Mesenchymal stem cell (in vitro differentiated cells and primary cell): ENCODE measurements around the gene SNAPC4.

ENCODE experiments used
- DNase-seq: peaks from one replicate; pipeline ENCODE4 v3.0.0-alpha.2; 2013
- H2AFZ ChIP-seq: one replicate; pipeline ENCODE4 v1.6.1; 2013; ENCODE audit warnings: low read depth, mild to moderate bottlenecking, control low read depth, inconsistent platforms, low read length, moderate library complexity
- H2AK5ac ChIP-seq: 2 replicates; pipeline ENCODE4 v1.6.1; 2013; ENCODE audit warnings: low read length, moderate library complexity, mild to moderate bottlenecking, inconsistent platforms; ENCODE audit not compliant: severe bottlenecking
- H2BK120ac ChIP-seq: one replicate; pipeline ENCODE4 v1.6.1; 2013; ENCODE audit warnings: low read depth, mild to moderate bottlenecking, inconsistent platforms, low read length, moderate library complexity
- H2BK12ac ChIP-seq, 2 experiments: one replicate each; pipeline ENCODE4 v1.6.1; 2013; ENCODE audit warnings: inconsistent platforms in 2 of 2, low read length in 2 of 2, mild to moderate bottlenecking in 2 of 2, moderate library complexity in 2 of 2, control low read depth in 1 of 2
- H2BK15ac ChIP-seq: one replicate; pipeline ENCODE4 v1.6.1; 2013; ENCODE audit warnings: mild to moderate bottlenecking, low read depth, inconsistent platforms; ENCODE audit not compliant: poor library complexity, severe bottlenecking
- H2BK5ac ChIP-seq: 2 replicates; pipeline ENCODE4 v1.6.1; 2013; ENCODE audit warnings: low read depth, mild to moderate bottlenecking, low read length, control low read depth, inconsistent platforms; ENCODE audit not compliant: poor library complexity, severe bottlenecking
- H3K14ac ChIP-seq, 2 experiments: one replicate each; pipeline ENCODE4 v1.6.1; 2013; ENCODE audit warnings: inconsistent platforms in 2 of 2, low read length in 2 of 2, control low read depth in 1 of 2, mild to moderate bottlenecking in 1 of 2, moderate library complexity in 1 of 2
- H3K18ac ChIP-seq, 2 experiments: one replicate each; pipeline ENCODE4 v1.6.1; 2013; ENCODE audit warnings: inconsistent platforms in 2 of 2, low read length in 2 of 2, control low read depth in 1 of 2, low read depth in 1 of 2, mild to moderate bottlenecking in 1 of 2
- H3K23ac ChIP-seq, 2 experiments: one replicate each; pipeline ENCODE4 v1.6.1; 2013; ENCODE audit warnings: inconsistent platforms in 2 of 2, low read length in 2 of 2, mild to moderate bottlenecking in 2 of 2, moderate library complexity in 2 of 2, control low read depth in 1 of 2
- H3K27ac ChIP-seq: 2 replicates; pipeline ENCODE4 v1.5.1; 2013; ENCODE audit warnings: mild to moderate bottlenecking, moderate library complexity, low read length, control low read depth, inconsistent platforms; ENCODE audit not compliant: poor library complexity, severe bottlenecking
- H3K27me3 ChIP-seq, 2 experiments: 2 replicates each; pipeline versions ENCODE4 v1.6.1 to v1.7.0; 2013; ENCODE audit warnings: low read length in 2 of 2, mild to moderate bottlenecking in 2 of 2, moderate library complexity in 2 of 2, control low read depth in 1 of 2, inconsistent platforms in 1 of 2; ENCODE audit not compliant: control insufficient read depth in 1 of 2, insufficient read depth in 1 of 2
- H3K36me3 ChIP-seq, 2 experiments: 2 replicates each; pipeline versions ENCODE4 v1.6.1 to v1.7.0; 2013; ENCODE audit warnings: low read length in 2 of 2, control low read depth in 1 of 2, inconsistent platforms in 1 of 2, low read depth in 1 of 2, mild to moderate bottlenecking in 1 of 2; ENCODE audit not compliant: insufficient read depth in 2 of 2, control insufficient read depth in 1 of 2
- H3K4ac ChIP-seq, 2 experiments: one replicate each; pipeline ENCODE4 v1.6.1; 2013; ENCODE audit warnings: inconsistent platforms in 2 of 2, low read length in 2 of 2, mild to moderate bottlenecking in 2 of 2, moderate library complexity in 2 of 2, control low read depth in 1 of 2, low read depth in 1 of 2
- H3K4me1 ChIP-seq: 2 replicates; pipeline ENCODE4 v1.6.1; 2013; ENCODE audit warnings: low read depth, low read length, control low read depth; ENCODE audit not compliant: control insufficient read depth, insufficient read depth
- H3K4me2 ChIP-seq: 2 replicates; pipeline ENCODE4 v1.6.1; 2013; ENCODE audit warnings: low read length, mild to moderate bottlenecking, inconsistent platforms; ENCODE audit not compliant: poor library complexity, severe bottlenecking
- H3K4me3 ChIP-seq, 2 experiments: 2 replicates each; pipeline versions ENCODE4 v1.5.1 to v1.7.0; 2013; ENCODE audit warnings: low read length in 2 of 2, mild to moderate bottlenecking in 2 of 2, control low read depth in 1 of 2, low read depth in 1 of 2; ENCODE audit not compliant: insufficient read depth in 1 of 2
- H3K79me1 ChIP-seq: replicated peaks from 2 replicates; pipeline ENCODE4 v1.6.1; 2013; ENCODE audit warnings: mild to moderate bottlenecking, control low read depth, low read length, inconsistent platforms; ENCODE audit not compliant: poor library complexity, severe bottlenecking
- H3K9ac ChIP-seq: 2 replicates; pipeline ENCODE4 v1.7.0; 2013; ENCODE audit warnings: mild to moderate bottlenecking, low read length, moderate library complexity
- H3K9me3 ChIP-seq: 2 replicates; pipeline ENCODE4 v1.7.0; 2013; ENCODE audit warnings: mild to moderate bottlenecking, low read length; ENCODE audit not compliant: control insufficient read depth
- H4K8ac ChIP-seq: one replicate; pipeline ENCODE4 v1.6.1; 2013; ENCODE audit warnings: inconsistent platforms, mild to moderate bottlenecking, low read length, moderate library complexity
- H4K91ac ChIP-seq: one replicate; pipeline ENCODE4 v1.6.1; 2013; ENCODE audit warnings: mild to moderate bottlenecking, low read length, inconsistent platforms
- WGBS: methylation state at CpG from one replicate; pipeline ENCODE4 v1.1.7; 2013; ENCODE audit warnings: mixed read lengths; 5-methylcytosine and 5-hydroxymethylcytosine counted together

SNAPC4 gene

DNA sequence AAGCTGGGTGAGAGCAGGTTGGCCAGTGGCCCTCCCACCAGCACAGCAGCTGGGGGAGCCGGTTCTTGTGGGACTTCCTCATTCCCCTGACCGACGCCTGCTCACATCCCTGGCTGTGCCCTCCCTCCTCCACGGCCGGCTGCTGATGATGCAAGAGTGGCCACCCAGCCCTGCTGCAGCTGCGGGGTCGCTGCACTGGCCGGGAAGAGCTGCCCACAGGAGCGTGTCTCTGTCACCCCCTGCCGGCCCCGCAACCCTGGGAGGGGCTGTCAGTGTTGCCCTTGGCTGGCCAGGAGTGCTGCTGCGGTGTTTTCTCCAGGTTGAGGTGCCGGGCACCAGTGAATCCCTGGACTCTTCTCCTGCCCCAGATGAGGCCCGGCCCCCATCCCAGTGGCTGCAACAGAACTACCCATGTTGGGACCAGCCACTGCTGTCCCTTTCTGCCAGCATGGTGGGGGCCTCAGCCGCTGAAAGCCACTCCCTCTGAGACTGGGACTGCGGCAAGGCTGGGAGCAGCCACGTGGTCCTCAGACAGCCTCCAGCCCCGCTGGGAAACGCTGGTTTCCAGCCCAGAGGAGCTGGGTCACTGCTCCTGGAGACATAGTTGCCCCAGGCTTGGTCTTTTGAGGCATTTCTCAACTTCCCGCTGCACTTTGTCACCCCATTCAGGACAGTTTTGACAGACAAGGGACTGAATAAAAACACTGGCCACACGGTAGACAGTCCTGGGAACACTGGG is 27.2 kb downstream of the SNAPC4 start:
- peak overlapping the region; percentile 65 to 69 for H2BK12ac ChIP-seq
- peak; percentile 83 for DNase-seq
- no peak overlapping the region for H3K23ac ChIP-seq
- peak overlapping the region; percentile 67 for H2AFZ ChIP-seq
- peaks cover 3% of the 10 kb centered on the region for H3K79me1 ChIP-seq
- 50% methylated on average over 21 of the region's 21 CpGs for WGBS
- peak overlapping the region; percentile 53 for H3K9ac ChIP-seq
- H3K4ac ChIP-seq, result peak overlapping the region; percentile 5 to 70
- H3K18ac ChIP-seq, result peak overlapping the region; percentile 85 to 90
- H2AK5ac ChIP-seq, result peak overlapping the region; percentile 63
- peak overlapping the region; percentile 79 for H4K91ac ChIP-seq
- peak overlapping the region in 1 of 2 experiments; percentile 33 for H3K4me3 ChIP-seq
- H3K36me3 ChIP-seq, result peaks cover 26 to 56% of the 10 kb centered on the region in 2 experiments
- no peaks in the 10 kb centered on the region for H3K27me3 ChIP-seq
- peak overlapping the region; percentile 61 for H3K27ac ChIP-seq
- H3K4me2 ChIP-seq, result peak overlapping the region; percentile 0
- H3K9me3 ChIP-seq, result no peaks in the 10 kb centered on the region
- peak overlapping the region in 1 of 2 experiments; percentile 76 for H3K14ac ChIP-seq
- peak overlapping the region; percentile 78 for H2BK15ac ChIP-seq
- no peak overlapping the region for H2BK5ac ChIP-seq
- peak overlapping the region; percentile 93 for H4K8ac ChIP-seq
- no peak overlapping the region for H2BK120ac ChIP-seq
- peaks cover 39% of the 10 kb centered on the region for H3K4me1 ChIP-seq

DNA sequence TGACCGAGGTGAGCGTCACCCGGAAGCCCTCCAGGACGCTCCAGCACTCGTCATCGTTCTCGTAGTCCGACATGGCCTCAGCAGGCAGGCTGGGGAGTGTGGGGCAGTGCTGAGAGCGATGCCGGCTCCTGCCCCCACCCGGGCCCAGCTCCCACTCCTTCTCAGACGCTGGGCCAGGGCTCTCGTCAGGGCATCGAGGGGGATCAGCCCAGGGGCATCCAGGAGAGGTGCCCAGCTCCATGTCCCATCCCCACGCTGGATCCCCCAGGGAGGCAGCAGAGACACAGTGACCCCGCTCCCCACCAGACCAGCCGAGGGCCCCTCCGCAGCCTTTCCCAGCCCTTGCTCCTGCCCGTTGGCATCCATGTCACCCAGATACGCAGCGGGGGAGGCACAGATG is 28.0 kb downstream of the SNAPC4 start:
- H2AFZ ChIP-seq, result no peak overlapping the region
- peak overlapping the region; percentile 83 for H4K8ac ChIP-seq
- H4K91ac ChIP-seq, result peak overlapping the region; percentile 79
- H3K4me1 ChIP-seq, result peaks cover 41% of the 10 kb centered on the region
- H3K23ac ChIP-seq, result no peak overlapping the region
- peak overlapping the region; percentile 23 for H2AK5ac ChIP-seq
- no peak overlapping the region for H2BK5ac ChIP-seq
- peaks cover 3% of the 10 kb centered on the region for H3K79me1 ChIP-seq
- no peak overlapping the region for H3K4me3 ChIP-seq
- no peaks in the 10 kb centered on the region for H3K9me3 ChIP-seq
- no peak overlapping the region for H3K4me2 ChIP-seq
- peak overlapping the region; percentile 53 for H3K9ac ChIP-seq
- peak overlapping the region in 1 of 2 experiments; percentile 85 for H2BK12ac ChIP-seq
- no peaks in the 10 kb centered on the region for H3K27me3 ChIP-seq
- peak overlapping the region in 1 of 2 experiments; percentile 56 for H3K14ac ChIP-seq
- H3K27ac ChIP-seq, result peak overlapping the region; percentile 21
- peak overlapping the region; percentile 5 to 70 for H3K4ac ChIP-seq
- WGBS, result 93% methylated on average over 21 of the region's 21 CpGs
- no peak for DNase-seq
- peaks cover 23 to 48% of the 10 kb centered on the region in 2 experiments for H3K36me3 ChIP-seq
- H2BK15ac ChIP-seq, result no peak overlapping the region
- peak overlapping the region; percentile 85 to 90 for H3K18ac ChIP-seq
- H2BK120ac ChIP-seq, result peak overlapping the region; percentile 1

DNA sequence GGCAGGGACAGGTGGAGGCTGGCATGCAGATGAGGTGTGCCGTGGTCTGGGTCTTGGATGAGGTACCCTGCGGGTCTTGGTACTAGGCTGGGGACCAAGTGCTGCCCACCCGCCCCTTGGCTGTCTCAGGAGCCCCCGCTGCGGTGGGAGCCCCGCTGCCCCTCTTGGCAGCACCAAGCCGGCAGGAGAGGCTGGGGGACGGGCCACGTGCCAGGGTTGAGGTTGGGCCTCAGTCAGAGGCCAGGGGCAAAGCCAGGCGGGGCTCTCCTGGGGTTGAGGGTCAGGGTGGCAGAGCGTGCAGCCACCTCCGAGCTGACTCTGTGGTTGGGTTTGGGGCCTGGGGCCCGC is 28.5 kb downstream of the SNAPC4 start:
- H4K8ac ChIP-seq, result no peak overlapping the region
- no peak overlapping the region for H2BK12ac ChIP-seq
- H3K14ac ChIP-seq, result no peak overlapping the region
- H3K9me3 ChIP-seq, result no peaks in the 10 kb centered on the region
- no peak overlapping the region for H3K23ac ChIP-seq
- H3K18ac ChIP-seq, result no peak overlapping the region
- over 99% methylated on average over 13 of the region's 13 CpGs for WGBS
- H2BK120ac ChIP-seq, result no peak overlapping the region
- no peak overlapping the region for H3K9ac ChIP-seq
- H3K4me1 ChIP-seq, result peaks cover 41% of the 10 kb centered on the region
- no peak overlapping the region for H2AK5ac ChIP-seq
- H3K4me2 ChIP-seq, result no peak overlapping the region
- H3K36me3 ChIP-seq, result peaks cover 18 to 44% of the 10 kb centered on the region in 2 experiments
- no peak overlapping the region for H3K4ac ChIP-seq
- no peak for DNase-seq
- H3K4me3 ChIP-seq, result no peak overlapping the region
- H2BK15ac ChIP-seq, result no peak overlapping the region
- no peak overlapping the region for H4K91ac ChIP-seq
- no peak overlapping the region for H2BK5ac ChIP-seq
- H3K27me3 ChIP-seq, result no peaks in the 10 kb centered on the region
- H2AFZ ChIP-seq, result no peak overlapping the region
- H3K79me1 ChIP-seq, result peaks cover 2% of the 10 kb centered on the region
- H3K27ac ChIP-seq, result no peak overlapping the region

GRCh38 chr9:136370687-136371532 is 29.1 kb downstream of the SNAPC4 start:
- no peak overlapping the region for H2BK15ac ChIP-seq
- no peak overlapping the region for H3K9ac ChIP-seq
- peaks cover 38% of the 10 kb centered on the region for H3K4me1 ChIP-seq
- no peaks in the 10 kb centered on the region for H3K9me3 ChIP-seq
- H4K91ac ChIP-seq, result peak overlapping the region; percentile 34
- no peak overlapping the region for H2BK5ac ChIP-seq
- H2AK5ac ChIP-seq, result no peak overlapping the region
- no peak overlapping the region for H3K4me2 ChIP-seq
- no peak overlapping the region for H3K4ac ChIP-seq
- no peaks in the 10 kb centered on the region for H3K27me3 ChIP-seq
- H3K23ac ChIP-seq, result no peak overlapping the region
- peaks cover 12 to 38% of the 10 kb centered on the region in 2 experiments for H3K36me3 ChIP-seq
- no peak overlapping the region for H4K8ac ChIP-seq
- DNase-seq, result no peak
- WGBS, result 96% methylated on average over 54 of the region's 54 CpGs
- H2BK120ac ChIP-seq, result no peak overlapping the region
- H3K4me3 ChIP-seq, result no peak overlapping the region
- no peak overlapping the region for H3K27ac ChIP-seq
- H3K79me1 ChIP-seq, result no peaks in the 10 kb centered on the region
- no peak overlapping the region for H2AFZ ChIP-seq
- H3K14ac ChIP-seq, result no peak overlapping the region
- no peak overlapping the region for H3K18ac ChIP-seq
- no peak overlapping the region for H2BK12ac ChIP-seq
